ENCODE measurements around the gene SNX25. TPM values are rescaled to one million over a fixed set of nuclear protein-coding genes. Genes with fewer than 3 reads are reported as not detected.

SNX25 gene
- total RNA-seq, 1 donor from 2014 or later = 40.6 TPM

DNA sequence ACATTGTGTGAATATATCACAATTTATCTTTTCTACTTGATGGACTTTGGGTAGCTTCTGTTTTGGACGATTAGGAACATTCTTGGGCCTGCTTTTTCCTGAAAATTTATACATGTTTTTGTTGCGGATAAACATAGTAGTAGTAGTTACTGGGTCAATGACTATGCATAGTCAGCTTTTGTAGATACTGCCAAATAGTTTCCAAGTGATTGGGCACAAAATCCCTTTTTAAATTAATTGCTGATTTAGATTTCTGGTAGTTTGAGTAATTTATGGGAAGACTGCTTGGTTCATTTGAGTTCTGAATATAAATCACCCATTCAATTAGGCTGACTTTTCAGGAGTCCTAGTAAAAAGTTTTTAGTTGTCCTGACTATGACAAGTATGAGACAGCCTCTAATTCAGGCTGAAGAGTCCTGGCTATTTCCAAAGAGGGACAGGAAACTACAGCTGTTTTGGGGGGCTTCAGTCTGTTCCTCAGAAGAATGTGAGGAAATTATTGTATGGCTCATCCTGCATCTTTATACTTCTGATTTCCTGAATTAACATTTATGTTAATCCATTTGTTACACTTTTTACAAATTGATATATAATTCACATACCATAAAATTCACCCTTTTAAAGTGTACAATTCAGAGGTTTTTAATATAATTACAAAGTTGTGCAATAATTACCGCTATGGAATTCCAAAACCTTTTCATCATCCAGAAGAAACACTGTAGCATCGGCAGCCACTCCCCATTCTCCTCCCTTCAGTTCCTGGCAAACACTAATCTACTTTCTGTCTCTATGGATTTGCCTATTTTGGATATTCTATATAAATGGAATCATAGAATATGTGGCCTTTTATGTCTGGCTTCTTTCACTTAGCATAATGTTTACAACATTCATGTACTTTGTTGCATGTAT lies 172.1 kb downstream of the SNX25 start:
- no peak overlapping the region for H3K4me3 ChIP-seq (ENCODE audit: low read depth, low read length)
- no peak for TF ChIP-seq CTCF (conservative IDR thresholded peaks at IDR 0.05; ENCODE audit: low read depth, low read length)
- DNase-seq (ENCODE audit: low read depth) = no peak

DNA sequence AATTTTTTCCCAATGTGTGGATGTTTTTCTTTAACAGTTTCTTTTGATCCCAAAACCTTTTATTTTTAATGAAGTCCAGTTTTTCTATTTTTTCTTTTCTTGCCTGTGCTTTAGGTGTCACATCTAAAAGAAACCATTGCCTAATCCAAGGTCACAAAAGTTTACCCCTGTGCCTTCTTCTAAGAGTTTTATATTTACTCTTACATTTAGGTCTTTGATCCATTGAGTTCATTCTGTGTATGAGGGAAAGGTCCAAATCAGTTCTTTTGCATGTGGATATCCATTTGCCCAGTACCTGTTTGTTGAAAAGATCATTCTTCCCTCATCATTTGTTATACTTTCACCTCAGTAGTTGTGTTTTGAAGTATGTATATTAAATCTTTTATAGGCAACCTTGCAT lies 173.4 kb downstream of the SNX25 start:
- no peak overlapping the region for H3K4me3 ChIP-seq (ENCODE audit: low read depth, low read length)
- DNase-seq (ENCODE audit: low read depth) = no peak
- no peak for TF ChIP-seq CTCF (conservative IDR thresholded peaks at IDR 0.05; ENCODE audit: low read depth, low read length)

DNA sequence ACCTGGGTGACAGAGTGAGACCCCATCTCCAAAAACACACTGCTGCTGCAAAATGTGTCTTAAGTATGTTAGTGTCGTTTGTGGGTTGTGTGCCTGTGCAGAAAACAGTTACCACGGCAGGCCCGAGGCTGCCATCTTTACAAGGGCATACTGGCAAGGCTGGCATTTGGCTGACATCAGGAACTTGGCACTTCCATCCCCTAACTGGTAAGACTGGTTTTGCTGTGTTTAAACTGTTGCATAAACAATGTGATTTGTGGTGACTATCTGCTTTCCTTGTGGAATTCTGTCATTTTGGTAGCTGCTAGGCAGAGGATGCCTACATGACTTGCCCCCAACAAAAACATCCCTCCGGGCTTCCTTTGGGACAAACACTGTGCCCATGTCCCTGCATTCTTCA lies 174.1 kb downstream of the SNX25 start:
- TF ChIP-seq CTCF (conservative IDR thresholded peaks at IDR 0.05; ENCODE audit: low read depth, low read length) = no peak
- H3K4me3 ChIP-seq (ENCODE audit: low read depth, low read length) = no peak overlapping the region
- no peak for DNase-seq (ENCODE audit: low read depth)

DNA sequence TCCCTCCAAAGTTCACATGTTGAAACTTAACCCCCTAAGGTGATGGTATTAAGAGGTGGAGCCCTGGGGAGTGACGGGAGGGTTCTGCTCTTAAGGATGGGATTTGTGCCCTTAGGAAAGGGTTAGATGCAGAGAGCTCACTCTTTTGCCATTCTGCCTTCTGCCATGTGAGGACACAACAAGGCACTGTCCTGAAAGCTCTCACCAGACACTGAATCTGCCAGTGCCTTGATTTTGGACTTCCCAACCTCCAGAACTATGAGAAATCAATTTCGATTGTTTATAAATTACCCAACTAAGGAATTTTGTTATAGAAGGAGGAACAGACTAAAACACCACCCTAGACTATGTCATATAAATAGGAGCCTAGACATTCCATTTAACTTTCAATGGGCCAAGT lies 174.7 kb downstream of the SNX25 start:
- TF ChIP-seq CTCF (conservative IDR thresholded peaks at IDR 0.05; ENCODE audit: low read depth, low read length) = no peak
- H3K4me3 ChIP-seq (ENCODE audit: low read depth, low read length) = no peak overlapping the region
- DNase-seq (ENCODE audit: low read depth) = no peak

- DNase-seq (ENCODE audit: low read depth) = no peak
- no peak overlapping the region for H3K4me3 ChIP-seq (ENCODE audit: low read depth, low read length)
- TF ChIP-seq CTCF (conservative IDR thresholded peaks at IDR 0.05; ENCODE audit: low read depth, low read length) = no peak
Measured at GRCh38 chr4:185384930-185385331, 175.5 kb downstream of the SNX25 start.

DNA sequence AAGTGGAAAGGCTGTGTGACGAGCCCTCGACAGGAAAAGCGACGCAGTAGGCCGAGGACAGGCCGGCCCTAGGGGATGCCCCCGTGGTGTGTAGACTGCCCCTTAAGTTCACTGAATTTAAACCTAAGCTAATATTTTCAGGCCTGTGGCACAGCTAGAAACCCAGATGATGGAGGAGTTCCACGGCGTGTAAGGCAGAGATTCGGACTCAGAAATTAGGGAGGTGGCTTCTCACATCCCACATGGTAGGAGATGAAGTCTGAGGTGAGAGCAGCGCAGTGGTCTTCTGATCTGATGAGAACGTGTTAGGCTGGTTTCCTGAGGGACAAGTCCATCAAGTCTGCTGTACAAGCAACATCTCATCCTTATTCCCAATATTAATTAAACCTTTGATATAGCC lies 178.6 kb downstream of the SNX25 start:
- TF ChIP-seq CTCF (conservative IDR thresholded peaks at IDR 0.05; ENCODE audit: low read depth, low read length) = no peak
- no peak overlapping the region for H3K4me3 ChIP-seq (ENCODE audit: low read depth, low read length)
- DNase-seq (ENCODE audit: low read depth) = no peak

DNA sequence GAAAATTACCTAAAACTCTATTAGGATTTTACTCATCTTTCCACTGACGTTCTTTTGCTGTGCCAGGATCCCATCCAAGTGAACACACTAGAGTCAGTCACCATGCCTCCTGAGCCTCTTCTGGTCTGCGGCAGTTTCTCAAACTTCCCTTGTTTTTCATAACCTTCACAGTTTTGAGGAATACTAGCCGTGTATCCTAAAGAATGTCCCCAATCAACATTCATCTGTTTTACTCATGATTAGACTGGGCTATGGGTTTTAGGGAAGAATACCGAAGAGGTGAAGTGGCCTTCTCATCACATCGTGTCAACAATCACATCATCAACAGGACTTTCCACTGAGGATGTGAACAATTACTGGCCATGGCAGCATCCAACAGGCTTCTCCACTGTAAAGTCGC lies 181.5 kb downstream of the SNX25 start:
- no peak overlapping the region for H3K4me3 ChIP-seq (ENCODE audit: low read depth, low read length)
- DNase-seq (ENCODE audit: low read depth) = no peak
- no peak for TF ChIP-seq CTCF (conservative IDR thresholded peaks at IDR 0.05; ENCODE audit: low read depth, low read length)
